Measurements from ENCODE around the gene C16orf74.

- TF ChIP-seq, protein P1, sequence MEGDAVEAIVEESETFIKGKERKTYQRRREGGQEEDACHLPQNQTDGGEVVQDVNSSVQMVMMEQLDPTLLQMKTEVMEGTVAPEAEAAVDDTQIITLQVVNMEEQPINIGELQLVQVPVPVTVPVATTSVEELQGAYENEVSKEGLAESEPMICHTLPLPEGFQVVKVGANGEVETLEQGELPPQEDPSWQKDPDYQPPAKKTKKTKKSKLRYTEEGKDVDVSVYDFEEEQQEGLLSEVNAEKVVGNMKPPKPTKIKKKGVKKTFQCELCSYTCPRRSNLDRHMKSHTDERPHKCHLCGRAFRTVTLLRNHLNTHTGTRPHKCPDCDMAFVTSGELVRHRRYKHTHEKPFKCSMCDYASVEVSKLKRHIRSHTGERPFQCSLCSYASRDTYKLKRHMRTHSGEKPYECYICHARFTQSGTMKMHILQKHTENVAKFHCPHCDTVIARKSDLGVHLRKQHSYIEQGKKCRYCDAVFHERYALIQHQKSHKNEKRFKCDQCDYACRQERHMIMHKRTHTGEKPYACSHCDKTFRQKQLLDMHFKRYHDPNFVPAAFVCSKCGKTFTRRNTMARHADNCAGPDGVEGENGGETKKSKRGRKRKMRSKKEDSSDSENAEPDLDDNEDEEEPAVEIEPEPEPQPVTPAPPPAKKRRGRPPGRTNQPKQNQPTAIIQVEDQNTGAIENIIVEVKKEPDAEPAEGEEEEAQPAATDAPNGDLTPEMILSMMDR (IDR thresholded peaks at IDR 0.05): no peak
- no peak for TF ChIP-seq POLR2A (IDR thresholded peaks at IDR 0.05)
These were observed 21.3 kb downstream of the C16orf74 start for GRCh38 chr16:85729452-85730185.

All from ovary (tissue), 3 donors.